K562 (cell line): Measurements from ENCODE around the gene CD6. TPM values are rescaled to one million over a fixed set of nuclear protein-coding genes. Genes with fewer than 3 reads are reported as not detected.

ENCODE experiments used
- ATAC-seq: fragments of 200-7000 bp; cut with Tn5 transposase; 3 replicates; pipeline ENCODE4 v1.9.1; 2020; ENCODE audit warnings: moderate library complexity
- BruUV-seq: library from RNA; stranded (reverse); fragments of 400-500 nt; replicated peaks from 2 replicates; lab custom pipeline; 2021; lab: Mats Ljungman, UMichigan
- CTCF ChIA-PET: fragments of 300-600 bp; formaldehyde crosslinking; extraction: SDS; loops from one replicate; lab custom pipeline; 2021; ENCODE audit warnings: low intra/inter-chr PET ratio; lab: Yijun Ruan, JAX
- POLR2A ChIA-PET: fragments of 300-600, 350-650 bp; sonication (Branson Sonifier 250); formaldehyde crosslinking; extraction: SDS; loops from one replicate; lab custom pipeline; 2021; ENCODE audit warnings: antibody characterized with exemption, inconsistent platforms; lab: Yijun Ruan, JAX
- DNase-seq, 4 experiments: peaks; one replicate each; pipeline versions ENCODE4 v3.0.0 to v3.0.0-alpha.2; 2011 to 2018; ENCODE audit warnings: low spot score in 3 of 4, mixed read lengths in 3 of 4; ENCODE audit errors: extremely low read depth in 1 of 4
- FAIRE-seq: peaks from 2 replicates; lab custom pipeline; 2011; peaks lifted over from hg19 to GRCh38; lab: Jason Lieb, UNC
- H2AFZ ChIP-seq: 2 replicates; pipeline ENCODE4 v1.6.0; 2011; ENCODE audit warnings: low read depth, low read length, control low read depth, inconsistent platforms
- H3K27ac ChIP-seq: fragments of 200-600 bp; 3 replicates; pipeline ENCODE4 v1.8.0; 2011; ENCODE audit warnings: low read depth, mild to moderate bottlenecking, control low read depth, inconsistent platforms, low read length, moderate library complexity, mixed read lengths; ENCODE audit errors: extremely low read depth
- H3K27me3 ChIP-seq, 2 experiments: fragments of 300-600 bp in 1 of 2; 2 replicates in 1 of 2; 3 replicates in 1 of 2; pipeline versions ENCODE4 v1.6.0 to v1.8.0; 2011; ENCODE audit warnings: inconsistent platforms in 2 of 2, low read length in 2 of 2, mild to moderate bottlenecking in 1 of 2, mixed read lengths in 1 of 2, moderate library complexity in 1 of 2; ENCODE audit not compliant: control insufficient read depth in 2 of 2, insufficient read depth in 2 of 2
- H3K36me3 ChIP-seq: fragments of 300-600 bp; 3 replicates; pipeline ENCODE4 v1.8.0; 2011; ENCODE audit warnings: mild to moderate bottlenecking, low read length, inconsistent platforms; ENCODE audit not compliant: control insufficient read depth, insufficient read depth
- H3K4me1 ChIP-seq, 2 experiments: fragments of 200-600 bp in 1 of 2; replicated peaks in 1 of 2; 2 replicates in 1 of 2; 3 replicates in 1 of 2; pipeline versions ENCODE4 v1.5.1 to v1.8.0; 2011; ENCODE audit warnings: inconsistent platforms in 2 of 2, low read length in 2 of 2, mild to moderate bottlenecking in 1 of 2, mixed read lengths in 1 of 2, moderate library complexity in 1 of 2; ENCODE audit not compliant: control insufficient read depth in 2 of 2, insufficient read depth in 2 of 2
- H3K4me2 ChIP-seq: 2 replicates; pipeline ENCODE4 v1.6.1; 2011; ENCODE audit warnings: low read length, control low read depth, inconsistent platforms, mixed read lengths; ENCODE audit not compliant: insufficient read depth
- H3K4me3 ChIP-seq: fragments of 200-600 bp; sonication (generic), shearing (Covaris generic); 2 replicates; pipeline ENCODE4 v1.5.1; 2016; ENCODE audit warnings: control low read depth, inconsistent platforms
- H3K79me2 ChIP-seq: fragments of 200-600 bp; 3 replicates; pipeline ENCODE4 v1.8.0; 2011; ENCODE audit warnings: low read length, inconsistent platforms; ENCODE audit not compliant: control insufficient read depth, insufficient read depth
- H3K9ac ChIP-seq, 2 experiments: 2 replicates each; pipeline versions ENCODE4 v1.6.0 to v1.6.1; 2011; ENCODE audit warnings: low read depth in 2 of 2, low read length in 2 of 2, control low read depth in 1 of 2, inconsistent platforms in 1 of 2, mild to moderate bottlenecking in 1 of 2, mixed read lengths in 1 of 2; ENCODE audit not compliant: insufficient read depth in 1 of 2
- H3K9me1 ChIP-seq: one replicate; pipeline ENCODE4 v1.6.0; 2011; ENCODE audit warnings: inconsistent platforms, mild to moderate bottlenecking, low read length, moderate library complexity; ENCODE audit not compliant: control insufficient read depth, insufficient read depth
- H3K9me3 ChIP-seq: replicated peaks from 2 replicates; pipeline ENCODE4 v1.5.1; 2011; ENCODE audit warnings: low read depth, low read length, inconsistent platforms; ENCODE audit not compliant: control insufficient read depth, insufficient read depth
- H4K20me1 ChIP-seq: replicated peaks from 2 replicates; pipeline ENCODE4 v1.6.1; 2011; ENCODE audit warnings: low read length, inconsistent platforms, mixed read lengths; ENCODE audit not compliant: control insufficient read depth, insufficient read depth
- AFF4 ChIP-seq: sonication (generic); formaldehyde crosslinking; IDR thresholded peaks from 2 replicates; pipeline ENCODE4 v1.8.0; 2023; ENCODE audit warnings: mild to moderate bottlenecking, missing genetic modification reagents
- DEAF1 ChIP-seq: fragments of 450-650 bp; formaldehyde crosslinking; IDR thresholded peaks from 2 replicates; pipeline ENCODE4 v1.4.0; 2020; ENCODE audit warnings: mild to moderate bottlenecking, moderate library complexity
- FOXJ3 ChIP-seq: sonication (generic); formaldehyde crosslinking; IDR thresholded peaks from 2 replicates; pipeline ENCODE4 v1.4.0; 2020; ENCODE audit warnings: mild to moderate bottlenecking, missing genetic modification reagents
- HOXB6 ChIP-seq: fragments of 250-450 bp; sonication (Bioruptor Pico); IDR thresholded peaks from 2 replicates; pipeline ENCODE4 v1.5.1; 2022; ENCODE audit warnings: mild to moderate bottlenecking, borderline replicate concordance
- THRA ChIP-seq: fragments of 450-650 bp; IDR thresholded peaks from 2 replicates; pipeline ENCODE4 v1.6.1; 2017; ENCODE audit warnings: mild to moderate bottlenecking, moderate library complexity
- ZBTB1 ChIP-seq: sonication (generic); formaldehyde crosslinking; IDR thresholded peaks from 2 replicates; pipeline ENCODE4 v1.8.1; 2023; ENCODE audit warnings: missing genetic modification reagents, low read depth, mild to moderate bottlenecking, borderline replicate concordance
- ZBTB26 ChIP-seq: fragments of 450-650 bp; formaldehyde crosslinking; IDR thresholded peaks from 2 replicates; pipeline ENCODE4 v1.4.0; 2022; ENCODE audit warnings: missing genetic modification characterization
- ZNF449 ChIP-seq: fragments of 250-450 bp; sonication (Bioruptor Pico); IDR thresholded peaks from 2 replicates; pipeline ENCODE4 v1.8.0; 2022; ENCODE audit warnings: moderate library complexity, mild to moderate bottlenecking, inconsistent platforms
- ZNF584 ChIP-seq: fragments of 200-800 bp; sonication (Bioruptor generic); IDR thresholded peaks from 2 replicates; pipeline ENCODE4 v1.6.1; 2016; ENCODE audit warnings: low read depth, mild to moderate bottlenecking, missing genetic modification characterization, missing compliant biosample characterization
- ZNF644 ChIP-seq: fragments of 200-800 bp; sonication (Bioruptor generic); IDR thresholded peaks from 2 replicates; pipeline ENCODE4 v1.6.1; 2016; ENCODE audit warnings: low read depth, missing genetic modification characterization, missing compliant biosample characterization
- WGBS: fragments of 100-300 bp; shearing (Covaris generic); methylation state at CpG from one replicate; pipeline ENCODE4 v1.1.6; 2016; ENCODE audit warnings: low coverage, mixed read lengths; ENCODE audit not compliant: insufficient coverage; ENCODE audit errors: missing lambda C conversion rate; 5-methylcytosine and 5-hydroxymethylcytosine counted together
- in situ Hi-C: fragments of 300-500 bp; cut with MboI; formaldehyde crosslinking; loops from 4 replicates; pipeline ENCODE4 v1.15.0; 2018; ENCODE audit warnings: inconsistent platforms, mixed read lengths
- intact Hi-C: fragments of 100-400 bp; cut with micrococcal nuclease; formaldehyde crosslinking; loops from 2 replicates; pipeline ENCODE4 v1.14.2; 2022
- polyA plus RNA-seq, 8 experiments: library from polyadenylated mRNA; depleted of rRNA in 4 of 8; stranded (reverse) in 5 of 8; unstranded in 3 of 8; fragments of >200 nt; fragmentation: Nextera tagmentation in 2 of 8; fragmentation: Illumina TruSeq in 1 of 8; extraction: Ambion mirVana in 2 of 8; extraction: Trizol in 1 of 8; gene quantifications; 2 replicates each; pipeline versions ENCODE4 v1.2.1 to v1.2.3, GENCODE V29; 2011 to 2014; ENCODE audit warnings: inconsistent platforms in 1 of 8, missing spikeins in 1 of 8
- total RNA-seq, 7 experiments: library from RNA; depleted of rRNA in 6 of 7; stranded (reverse); fragments of >200 nt in 6 of 7; fragmentation: Illumina TruSeq in 2 of 7; extraction: Trizol in 2 of 7; gene quantifications; 2 replicates each; pipeline versions ENCODE4 v1.2.1 to v1.2.3, GENCODE V29; 2011 to 2021; ENCODE audit warnings: low replicate concordance in 1 of 7

CD6 gene
- total and polyA plus RNA-seq, 9 of the 15 experiments (the other 6 are each of a cell fraction or from before 2014, with no cell fraction given), result 0.84 TPM; not detected in 8

- peaks cover 0 to 20% of the 10 kb centered on the region in 2 experiments; a peak in 1 of 5 replicates for H3K4me1 ChIP-seq
- DNase-seq, result no peak
- no peak overlapping the region for H3K9ac ChIP-seq
- intact Hi-C loops, result no loop called here
- in situ Hi-C loops, result no loop called here
- no peak overlapping the region for H3K27ac ChIP-seq
- peaks cover 68 to 86% of the 10 kb centered on the region in 2 experiments for H3K27me3 ChIP-seq
- no TSS peak for BruUV-seq
- H3K4me3 ChIP-seq, result no peak overlapping the region
- no peaks in the 10 kb centered on the region for H3K36me3 ChIP-seq
- no peaks in the 10 kb centered on the region for H3K9me1 ChIP-seq
- H2AFZ ChIP-seq, result no peak overlapping the region
- no peak overlapping the region for H3K4me2 ChIP-seq
- 4% methylated on average over 12 of the region's 12 CpGs for WGBS
- no peak for ATAC-seq
- no peaks in the 10 kb centered on the region for H3K79me2 ChIP-seq
- no peaks in the 10 kb centered on the region for H3K9me3 ChIP-seq
- CTCF ChIA-PET, result no interaction called here
- FAIRE-seq, result no peak
- TF ChIP-seq ZBTB26 (no peak), ZNF449 (CRISPR knock-in tag) (no peak), DEAF1 (CRISPR knock-in tag) (no peak), AFF4 (no peak), HOXB6 (CRISPR knock-in tag) (no peak), THRA (no peak), ZNF584 (CRISPR knock-in tag) (no peak), ZBTB1 (CRISPR knock-in tag) (no peak), FOXJ3 (CRISPR knock-in tag) (no peak), ZNF644 (no peak)
- peaks cover 16% of the 10 kb centered on the region for H4K20me1 ChIP-seq
- POLR2A ChIA-PET, result no interaction called here
Measured at GRCh38 chr11:60937144-60937527, 34.3 kb upstream of the CD6 start.
